NOMO-1 (cell line): Measurements from ENCODE around the gene LIPK.

Experiments used
- DNase-seq, 2 experiments: peaks; one replicate each; lab custom pipeline; 2025; ENCODE audit not compliant: unreplicated experiment in 2 of 2; lab: John Stamatoyannopoulos, UW

Gene LIPK

GRCh38 chr10:88781206-88781605 is 75.2 kb downstream of the LIPK start:
- no peak for DNase-seq

DNA sequence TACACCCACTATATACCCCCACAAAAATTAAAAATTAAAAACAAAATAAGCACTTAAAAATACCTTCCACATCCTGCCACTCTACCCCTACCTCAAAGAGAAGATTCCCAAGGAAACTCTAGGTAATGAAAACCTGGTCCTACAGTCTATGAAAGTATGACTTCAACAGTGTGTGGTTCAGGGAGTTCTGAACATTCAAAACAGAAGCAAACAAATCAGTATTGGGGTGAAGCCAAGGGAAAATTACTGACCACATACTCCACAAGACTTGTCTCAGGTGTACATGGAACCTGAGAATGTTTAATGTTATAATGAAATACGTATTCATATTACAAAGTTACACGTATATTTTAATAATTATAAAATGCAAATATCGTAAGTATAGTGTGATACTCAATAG is 76.2 kb downstream of the LIPK start:
- DNase-seq = no peak

- no peak for DNase-seq
These were observed 77.7 kb downstream of the LIPK start for GRCh38 chr10:88783724-88784123.

DNA sequence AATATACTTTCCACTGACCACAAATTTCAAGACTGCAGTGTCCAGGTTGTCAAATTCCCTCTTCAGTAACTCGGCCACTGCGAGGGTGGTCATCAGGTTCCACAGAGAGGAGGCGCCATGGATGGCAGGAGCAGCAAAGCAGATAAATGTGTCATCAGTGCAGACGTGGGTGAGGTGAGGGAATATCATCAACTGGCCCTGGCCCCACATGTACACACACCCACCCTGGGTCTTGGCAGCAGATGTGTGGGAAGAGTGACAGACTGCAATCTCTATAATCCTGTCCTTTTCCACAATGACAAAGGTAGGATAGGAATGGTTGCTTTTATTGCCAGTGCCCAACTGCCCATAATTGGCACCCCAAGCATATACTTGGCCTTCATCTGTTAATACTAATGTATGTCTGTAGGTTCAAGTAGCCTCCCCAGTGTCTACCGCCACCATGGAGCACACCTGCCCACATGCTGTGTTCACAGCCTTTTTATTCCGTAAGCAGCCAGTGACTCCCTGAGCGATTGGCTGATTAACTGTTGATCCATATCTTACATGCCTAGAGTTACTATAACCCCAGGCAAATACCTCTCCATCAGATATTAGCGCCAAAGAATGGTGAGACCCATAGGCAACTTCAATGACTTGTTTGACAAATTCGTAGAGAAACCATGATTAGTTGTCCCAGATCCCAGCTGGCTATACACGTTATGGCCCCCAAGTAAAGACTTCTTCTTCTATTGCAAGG is 80.2 kb downstream of the LIPK start:
- DNase-seq = no peak

GRCh38 chr10:88787463-88787862 is 81.4 kb downstream of the LIPK start:
- DNase-seq = no peak

DNA sequence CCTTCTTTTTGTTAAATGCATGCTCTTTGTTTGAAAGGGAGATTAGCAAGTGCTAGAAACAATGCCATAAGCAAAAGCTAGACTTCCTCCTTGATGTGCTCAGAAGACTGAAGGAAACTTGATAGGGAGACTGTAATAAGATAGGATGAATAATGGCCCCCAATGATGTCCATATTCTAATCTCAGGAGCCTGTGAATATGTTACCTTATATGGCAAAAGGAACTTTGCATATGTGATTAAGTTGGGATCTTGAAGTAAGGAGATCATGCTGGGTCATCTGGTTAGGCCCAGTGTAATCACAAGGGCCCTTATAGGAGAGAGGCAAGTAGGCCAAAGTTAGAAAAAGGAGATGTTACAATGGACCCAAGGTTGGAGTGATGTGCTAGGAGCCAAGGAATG is 82.9 kb downstream of the LIPK start:
- DNase-seq = no peak

GRCh38 chr10:88791924-88792323 is 85.9 kb downstream of the LIPK start:
- no peak for DNase-seq

- peak; percentile 87 to 96 for DNase-seq
These were observed 86.6 kb downstream of the LIPK start for GRCh38 chr10:88792661-88793060.

GRCh38 chr10:88793712-88794299 is 87.8 kb downstream of the LIPK start:
- no peak for DNase-seq

DNA sequence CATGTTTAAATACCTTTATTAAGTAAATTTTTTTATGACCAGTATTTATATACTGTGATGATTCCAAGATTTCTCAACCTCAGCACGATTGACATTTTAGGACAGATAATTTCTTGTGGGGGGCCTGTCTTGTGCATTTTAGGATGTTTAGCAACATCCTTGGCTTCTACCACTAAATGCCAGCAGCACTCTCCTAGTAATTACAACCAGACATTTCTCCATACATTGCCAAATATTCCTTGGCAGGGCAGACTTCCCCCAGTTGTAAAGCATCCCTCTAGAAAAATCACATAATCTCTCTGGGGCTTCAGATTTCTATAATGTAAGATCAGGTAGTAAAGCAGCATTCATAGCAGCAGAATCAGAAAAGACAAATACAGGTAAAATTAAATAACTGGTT is 88.7 kb downstream of the LIPK start:
- DNase-seq = no peak

- DNase-seq = no peak
These were observed 94.4 kb downstream of the LIPK start for GRCh38 chr10:88800152-88801125.
